Neural progenitor cell (in vitro differentiated cells): ENCODE measurements around the gene TXNRD1. TPM values are rescaled to one million over a fixed set of nuclear protein-coding genes. Genes with fewer than 3 reads are reported as not detected.
"Not testable (repeated sequence)": the region's sequence is repeated elsewhere in the genome, so short reads cannot be mapped to it uniquely, and the experiment has no call there.

ENCODE experiments used
- DNase-seq: peaks from one replicate; pipeline ENCODE4 v3.0.0-alpha.2; 2016; ENCODE audit warnings: low spot score
- H2AFZ ChIP-seq: fragments of 200-600 bp; sonication (generic); replicated peaks from 2 replicates; pipeline ENCODE4 v1.6.1; 2016; ENCODE audit warnings: antibody characterized with exemption
- H3F3A ChIP-seq: fragments of 200-600 bp; sonication (generic); 2 replicates; pipeline ENCODE4 v1.6.1; 2016; ENCODE audit warnings: antibody characterized with exemption, low read depth
- H3K27ac ChIP-seq: fragments of 200-600 bp; sonication (generic); 2 replicates; pipeline ENCODE4 v1.5.1; 2016; ENCODE audit warnings: mild to moderate bottlenecking
- H3K27me3 ChIP-seq: fragments of 200-600 bp; sonication (generic); 2 replicates; pipeline ENCODE4 v1.6.1; 2016; ENCODE audit warnings: mild to moderate bottlenecking, moderate library complexity
- H3K36me3 ChIP-seq: fragments of 200-600 bp; sonication (generic); 2 replicates; pipeline ENCODE4 v1.5.1; 2016
- H3K4me1 ChIP-seq: fragments of 200-600 bp; sonication (generic); 2 replicates; pipeline ENCODE4 v1.6.1; 2016; ENCODE audit warnings: mixed run types
- H3K4me2 ChIP-seq: fragments of 200-600 bp; sonication (generic); 2 replicates; pipeline ENCODE4 v1.6.1; 2016
- H3K4me3 ChIP-seq: fragments of 200-600 bp; sonication (generic); 2 replicates; pipeline ENCODE4 v1.5.1; 2016
- H3K79me2 ChIP-seq: fragments of 200-600 bp; sonication (generic); 2 replicates; pipeline ENCODE4 v1.6.1; 2016; ENCODE audit warnings: low read depth
- H3K9ac ChIP-seq: fragments of 200-600 bp; sonication (generic); 2 replicates; pipeline ENCODE4 v1.6.1; 2016
- H3K9me3 ChIP-seq: fragments of 200-600 bp; sonication (generic); 2 replicates; pipeline ENCODE4 v1.5.1; 2016; ENCODE audit warnings: low read depth
- H4K20me1 ChIP-seq: fragments of 200-600 bp; sonication (generic); 2 replicates; pipeline ENCODE4 v1.6.1; 2016; ENCODE audit warnings: low read depth
- H3K27ac Mint-ChIP-seq: 3 replicates; pipeline ENCODE4 v1.8.0; 2021; ENCODE audit warnings: mixed read lengths
- H3K27me3 Mint-ChIP-seq: 2 replicates; pipeline ENCODE4 v1.8.0; 2022; ENCODE audit warnings: low read depth, mild to moderate bottlenecking, inconsistent platforms, moderate library complexity, mixed read lengths; ENCODE audit not compliant: insufficient read depth
- H3K36me3 Mint-ChIP-seq: 3 replicates; pipeline ENCODE4 v1.8.0; 2021; ENCODE audit warnings: mixed read lengths
- H3K4me1 Mint-ChIP-seq: 3 replicates; pipeline ENCODE4 v1.8.0; 2021; ENCODE audit warnings: mixed read lengths
- H3K4me3 Mint-ChIP-seq: 3 replicates; pipeline ENCODE4 v1.8.0; 2021; ENCODE audit warnings: mild to moderate bottlenecking, moderate library complexity, mixed read lengths
- H3K9me3 Mint-ChIP-seq: 3 replicates; pipeline ENCODE4 v1.8.0; 2020; ENCODE audit warnings: mixed read lengths
- CTCF ChIP-seq: fragments of 200-600 bp; sonication (generic); IDR thresholded peaks from 2 replicates; pipeline ENCODE4 v1.5.1; 2017; ENCODE audit warnings: antibody characterized with exemption, mild to moderate bottlenecking
- EZH2 ChIP-seq: fragments of 200-600 bp; sonication (generic); IDR thresholded peaks from 2 replicates; pipeline ENCODE4 v1.6.1; 2017; ENCODE audit warnings: antibody characterized with exemption, mild to moderate bottlenecking, moderate library complexity
- EZH2phosphoT487 ChIP-seq: fragments of 200-600 bp; sonication (generic); IDR thresholded peaks from 2 replicates; pipeline ENCODE4 v1.6.1; 2017; ENCODE audit warnings: antibody characterized with exemption
- total RNA-seq: library from RNA; depleted of rRNA; stranded (reverse); fragments of >200 nt; gene quantifications from 2 replicates; pipeline ENCODE4 v1.2.3, GENCODE V29; 2015; ENCODE audit warnings: low replicate concordance

Gene TXNRD1
- total RNA-seq, 1 donor from 2014 or later = 99.8 TPM

GRCh38 chr12:104291867-104292524 lies 76.4 kb downstream of the TXNRD1 start:
- no peak overlapping the region for H3K9ac ChIP-seq
- peaks cover 31% of the 10 kb centered on the region for H3K4me1 ChIP-seq
- peaks cover 29% of the 10 kb centered on the region for H4K20me1 ChIP-seq
- H2AFZ ChIP-seq = no peak overlapping the region
- TF ChIP-seq CTCF = no peak
- TF ChIP-seq EZH2 = no peak
- Mint-ChIP-seq H3K9me3 (no peaks in the 10 kb centered on the region), H3K4me1 (peaks cover 23% of the 10 kb centered on the region), H3K27ac (no peak overlapping the region), H3K36me3 (peaks cover 34% of the 10 kb centered on the region), H3K4me3 (no peak overlapping the region), H3K27me3 (no peaks in the 10 kb centered on the region)
- H3K36me3 ChIP-seq = no peaks in the 10 kb centered on the region
- peaks cover 33% of the 10 kb centered on the region for H3F3A ChIP-seq
- no peaks in the 10 kb centered on the region for H3K27me3 ChIP-seq
- peaks cover 96% of the 10 kb centered on the region for H3K79me2 ChIP-seq
- H3K9me3 ChIP-seq = no peaks in the 10 kb centered on the region
- peak overlapping the region; percentile 31 for H3K4me2 ChIP-seq
- peak; percentile 37 for DNase-seq
- peak overlapping the region; percentile 31 for H3K27ac ChIP-seq
- no peak overlapping the region for H3K4me3 ChIP-seq

DNA sequence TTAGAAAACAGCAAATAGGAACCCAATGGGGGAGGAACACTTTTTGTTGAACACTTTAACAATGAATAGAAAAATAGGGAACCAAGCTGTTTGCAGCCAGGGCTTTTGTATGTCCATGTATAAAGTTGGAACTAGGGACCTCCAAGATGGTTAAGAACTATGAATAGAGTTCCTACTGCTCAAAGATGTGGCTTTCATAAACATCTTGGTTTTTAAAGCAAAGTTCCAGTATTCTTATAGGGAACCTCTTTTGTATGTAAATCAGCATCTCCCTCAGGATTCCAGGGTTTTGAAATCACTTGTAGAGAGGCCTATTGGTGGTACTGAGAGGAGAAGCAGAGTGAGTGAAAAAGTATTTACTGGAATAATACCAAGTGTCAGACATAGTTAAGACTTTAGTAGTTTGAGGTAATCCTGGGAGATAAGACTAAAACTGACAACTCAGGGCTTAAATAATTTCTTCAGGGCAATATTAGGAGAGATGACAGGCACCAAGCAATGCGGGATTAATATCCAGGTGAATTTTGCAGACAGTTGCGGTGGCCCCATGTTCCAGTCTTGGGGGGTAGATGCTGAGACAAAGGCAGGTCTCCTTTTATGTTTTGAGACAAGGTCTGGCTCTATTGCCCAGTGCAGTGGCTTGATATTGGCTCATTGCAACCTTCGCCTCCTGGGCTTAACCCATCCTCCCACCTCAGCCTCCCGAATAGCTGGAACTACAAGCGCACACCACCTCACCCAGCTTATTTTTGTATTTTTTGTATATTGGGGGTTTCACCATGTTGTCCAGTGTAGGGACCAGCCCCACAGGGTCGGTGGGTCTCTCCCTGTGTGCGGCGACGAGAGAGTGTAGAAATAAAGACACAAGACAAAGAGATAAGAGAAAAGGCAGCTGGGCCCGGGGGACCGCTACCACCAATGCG lies 77.6 kb downstream of the TXNRD1 start:
- no peaks in the 10 kb centered on the region for H3K36me3 ChIP-seq
- Mint-ChIP-seq H3K9me3 (no peaks in the 10 kb centered on the region), H3K4me1 (peaks cover 22% of the 10 kb centered on the region), H3K4me3 (no peak overlapping the region), H3K36me3 (peaks cover 40% of the 10 kb centered on the region), H3K27ac (peak overlapping the region; percentile 70), H3K27me3 (no peaks in the 10 kb centered on the region)
- no peak overlapping the region for H3K9ac ChIP-seq
- no peak for DNase-seq
- H3K27me3 ChIP-seq = no peaks in the 10 kb centered on the region
- H3K4me3 ChIP-seq = no peak overlapping the region
- H2AFZ ChIP-seq = no peak overlapping the region
- peaks cover 97% of the 10 kb centered on the region for H3K79me2 ChIP-seq
- H4K20me1 ChIP-seq = peaks cover 37% of the 10 kb centered on the region
- H3K4me1 ChIP-seq = peaks cover 30% of the 10 kb centered on the region
- no peak overlapping the region for H3K4me2 ChIP-seq
- TF ChIP-seq CTCF = no peak
- TF ChIP-seq EZH2 = no peak
- no peak for TF ChIP-seq EZH2phosphoT487
- H3K27ac ChIP-seq = no peak overlapping the region
- H3F3A ChIP-seq = peaks cover 21% of the 10 kb centered on the region
- H3K9me3 ChIP-seq = no peaks in the 10 kb centered on the region

- H3K27ac Mint-ChIP-seq = not testable (repeated sequence)
- H3K79me2 ChIP-seq = peaks cover 97% of the 10 kb centered on the region
Observed at GRCh38 chr12:104294158-104294859, 78.7 kb downstream of the TXNRD1 start.

More at GRCh38 chr12:104294158-104294859, 78.7 kb downstream of the TXNRD1 start:
- H3K27me3 Mint-ChIP-seq, H3K9me3 ChIP-seq, H3K4me2 ChIP-seq, H2AFZ ChIP-seq, H3K36me3 ChIP-seq, H3K27me3 ChIP-seq, H3K4me3 Mint-ChIP-seq, H3K27ac ChIP-seq, H3K9ac ChIP-seq, H3K4me3 ChIP-seq, H3K9me3 Mint-ChIP-seq: not testable (repeated sequence)
- H3K36me3 Mint-ChIP-seq = peaks cover 45% of the 10 kb centered on the region
- Histone ChIP-seq H4K20me1 (peaks cover 46% of the 10 kb centered on the region), H3K4me1 (peaks cover 22% of the 10 kb centered on the region), H3F3A (peaks cover 17% of the 10 kb centered on the region)
- peak; percentile 49 for DNase-seq
- peak; percentile 46 for TF ChIP-seq CTCF
- peaks cover 14% of the 10 kb centered on the region for H3K4me1 Mint-ChIP-seq
